Retinal pigment epithelial cell (primary cell): ENCODE results near the gene AGBL3.
"Not testable (repeated sequence)": the region's sequence is repeated elsewhere in the genome, so short reads cannot be mapped to it uniquely, and the experiment has no call there.

ENCODE experiments used
- DNase-seq: peaks from one replicate; pipeline ENCODE4 v3.0.0-alpha.2; 2010; ENCODE audit warnings: low read depth
- H3K4me3 ChIP-seq: 2 replicates; pipeline ENCODE4 v1.5.1; 2011; ENCODE audit warnings: mild to moderate bottlenecking, low read length, control low read depth, moderate library complexity
- TF ChIP-seq, protein P1 (sequence below): conservative IDR thresholded peaks from 2 replicates; pipeline ENCODE4 v1.5.1; 2011; ENCODE audit warnings: low read depth, low read length, control low read depth, inconsistent platforms

Gene AGBL3

DNA sequence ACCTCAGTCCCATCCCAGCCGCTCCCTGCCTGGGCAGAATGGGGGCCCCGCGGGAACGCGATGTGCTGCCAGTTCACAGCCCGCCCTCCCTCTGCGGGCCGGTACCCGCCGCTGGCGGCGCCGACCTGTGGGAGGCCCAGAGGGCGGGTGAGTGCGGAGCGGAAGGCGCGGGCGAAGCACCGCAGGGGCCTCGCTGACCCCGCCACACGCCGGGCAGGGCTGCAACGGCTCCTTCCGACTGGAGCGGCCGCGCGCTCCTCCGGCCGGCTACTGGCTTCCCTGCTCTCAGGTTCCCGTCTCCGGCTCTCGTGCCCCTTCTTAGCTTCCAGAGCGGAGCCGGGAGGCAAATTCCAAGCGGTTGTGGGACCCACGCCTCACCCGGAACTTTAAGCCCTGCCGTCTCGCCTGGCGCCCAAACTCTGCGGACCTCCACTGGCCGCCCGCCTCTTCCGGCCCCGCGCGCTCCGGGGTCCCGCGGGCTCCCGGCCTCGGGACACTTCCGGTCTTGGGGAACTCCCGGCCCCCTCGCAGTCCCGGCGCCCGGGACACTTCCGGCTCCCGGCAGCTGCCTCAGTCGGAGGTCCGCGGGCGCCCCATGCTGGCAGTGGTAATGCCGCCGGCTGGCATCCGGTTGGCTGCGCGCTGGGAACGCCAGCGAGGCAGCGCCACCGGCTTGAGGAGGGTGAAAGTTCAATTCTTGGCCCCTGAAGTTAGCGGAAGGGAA is 184.1 kb downstream of the AGBL3 start, which contains the start of gene CYREN:
Gene CYREN (minus strand): TSS at position 434 of the 724 bp plus-strand sequence. CDS start 1,785 bp downstream, outside the sequence.
- TF ChIP-seq, protein P1, sequence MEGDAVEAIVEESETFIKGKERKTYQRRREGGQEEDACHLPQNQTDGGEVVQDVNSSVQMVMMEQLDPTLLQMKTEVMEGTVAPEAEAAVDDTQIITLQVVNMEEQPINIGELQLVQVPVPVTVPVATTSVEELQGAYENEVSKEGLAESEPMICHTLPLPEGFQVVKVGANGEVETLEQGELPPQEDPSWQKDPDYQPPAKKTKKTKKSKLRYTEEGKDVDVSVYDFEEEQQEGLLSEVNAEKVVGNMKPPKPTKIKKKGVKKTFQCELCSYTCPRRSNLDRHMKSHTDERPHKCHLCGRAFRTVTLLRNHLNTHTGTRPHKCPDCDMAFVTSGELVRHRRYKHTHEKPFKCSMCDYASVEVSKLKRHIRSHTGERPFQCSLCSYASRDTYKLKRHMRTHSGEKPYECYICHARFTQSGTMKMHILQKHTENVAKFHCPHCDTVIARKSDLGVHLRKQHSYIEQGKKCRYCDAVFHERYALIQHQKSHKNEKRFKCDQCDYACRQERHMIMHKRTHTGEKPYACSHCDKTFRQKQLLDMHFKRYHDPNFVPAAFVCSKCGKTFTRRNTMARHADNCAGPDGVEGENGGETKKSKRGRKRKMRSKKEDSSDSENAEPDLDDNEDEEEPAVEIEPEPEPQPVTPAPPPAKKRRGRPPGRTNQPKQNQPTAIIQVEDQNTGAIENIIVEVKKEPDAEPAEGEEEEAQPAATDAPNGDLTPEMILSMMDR: peak; percentile 69
- H3K4me3 ChIP-seq: peak within 1 kb of the TSS; percentile 56

DNA sequence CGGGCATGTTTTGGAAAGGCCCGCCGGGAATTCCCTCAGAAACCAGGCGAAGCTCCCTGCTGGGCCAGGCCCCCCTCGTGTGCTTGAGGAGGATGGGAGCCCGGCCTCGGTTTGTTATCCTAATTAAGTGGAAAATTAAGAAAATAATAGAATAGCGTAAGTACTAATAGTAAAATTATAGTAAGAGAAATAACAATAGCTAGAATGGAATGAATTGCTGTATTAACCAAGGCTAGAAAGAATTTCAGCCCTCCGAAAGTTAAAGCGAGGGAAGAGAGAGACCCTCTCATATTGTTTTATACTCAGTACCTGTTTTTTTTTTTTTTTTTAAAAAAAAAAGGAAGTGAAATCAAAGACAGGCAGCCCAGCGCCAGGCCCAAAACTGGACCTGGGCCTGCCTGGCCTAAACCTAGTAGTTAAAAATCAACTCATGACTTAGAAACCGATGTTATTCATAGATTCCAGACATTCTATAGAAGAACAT is 184.7 kb downstream of the AGBL3 start:
- H3K4me3 ChIP-seq: peak overlapping the region; percentile 56
- DNase-seq: not testable (repeated sequence)

More for the DNA sequence above, 184.1 kb downstream of the AGBL3 start, which contains the start of gene CYREN:
- DNase-seq: peak; percentile 74

DNA sequence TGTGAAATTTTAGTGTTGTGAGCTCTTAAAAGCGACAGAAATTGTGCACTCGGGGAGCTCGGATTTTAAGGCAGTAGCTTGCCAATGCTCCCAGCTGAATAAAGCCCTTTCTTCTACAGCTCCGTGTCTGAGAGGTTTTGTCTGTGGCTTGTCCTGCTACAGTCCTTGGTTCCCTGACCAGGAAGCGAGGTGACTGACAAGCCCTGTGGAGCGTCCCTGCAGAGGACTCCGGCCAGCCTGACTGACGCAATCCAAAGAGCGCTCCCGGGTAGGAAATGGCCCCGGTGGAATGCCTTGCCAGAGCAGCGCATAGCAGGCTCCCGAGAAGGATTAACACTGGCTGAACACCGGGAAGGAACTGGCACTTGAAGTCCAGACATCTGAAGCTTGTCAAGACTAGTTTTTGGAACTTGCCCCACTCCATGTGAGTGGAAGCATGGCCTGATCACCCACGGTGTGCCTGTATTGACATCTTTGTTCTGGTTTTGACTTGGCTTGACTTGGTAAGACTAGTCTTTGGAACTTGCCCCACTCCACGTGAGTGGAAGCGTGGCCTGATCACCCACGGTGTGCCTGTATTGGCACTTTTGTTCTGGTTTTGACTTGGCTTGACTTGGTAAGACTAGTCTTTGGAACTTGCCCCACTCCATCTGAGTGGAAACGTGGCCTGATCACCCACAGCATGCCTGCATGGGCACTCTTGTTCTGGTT is 185.4 kb downstream of the AGBL3 start:
- DNase-seq: peak; percentile 62
- H3K4me3 ChIP-seq: not testable (repeated sequence)

DNA sequence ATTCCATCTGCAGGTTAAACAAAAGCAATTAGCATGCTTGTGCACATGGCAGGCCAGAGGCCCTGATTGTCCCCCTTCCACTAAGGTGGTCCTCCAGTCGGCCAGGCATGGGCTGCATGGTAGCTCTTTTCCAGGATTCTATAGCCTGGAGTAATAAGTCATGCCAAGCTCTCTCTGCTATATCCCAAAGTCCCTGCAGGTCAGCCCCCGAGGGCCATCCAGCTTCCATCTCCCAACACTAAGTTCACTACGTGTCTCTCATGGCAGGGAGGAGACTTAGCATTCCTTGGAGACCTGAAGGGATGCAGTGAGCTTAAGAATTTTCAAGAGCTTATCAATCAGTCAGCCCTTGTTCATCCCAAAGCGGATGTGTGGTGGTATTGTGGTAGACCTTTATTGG is 187.6 kb downstream of the AGBL3 start:
- H3K4me3 ChIP-seq, DNase-seq: not testable (repeated sequence)

DNA sequence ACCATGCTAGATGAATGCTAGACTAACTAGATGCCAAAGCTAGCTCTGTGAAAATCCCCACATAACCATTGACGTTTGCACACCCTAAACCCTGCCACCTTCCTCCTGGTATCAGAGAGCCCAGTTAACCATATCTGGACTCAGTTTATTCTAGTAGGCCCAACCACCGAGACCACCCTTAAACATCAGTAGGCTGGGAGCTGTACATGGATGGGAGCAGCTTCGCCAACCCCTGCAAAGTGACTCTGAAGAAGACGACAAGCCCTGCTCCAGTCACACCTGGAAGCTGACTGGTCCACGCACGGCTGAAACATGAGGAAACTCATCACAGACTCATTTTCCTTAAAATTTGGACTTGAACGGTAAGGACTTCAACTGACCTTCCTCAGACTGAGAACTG is 188.6 kb downstream of the AGBL3 start:
- no peak for DNase-seq
- no peak overlapping the region for H3K4me3 ChIP-seq
- TF ChIP-seq, protein P1: no peak

DNA sequence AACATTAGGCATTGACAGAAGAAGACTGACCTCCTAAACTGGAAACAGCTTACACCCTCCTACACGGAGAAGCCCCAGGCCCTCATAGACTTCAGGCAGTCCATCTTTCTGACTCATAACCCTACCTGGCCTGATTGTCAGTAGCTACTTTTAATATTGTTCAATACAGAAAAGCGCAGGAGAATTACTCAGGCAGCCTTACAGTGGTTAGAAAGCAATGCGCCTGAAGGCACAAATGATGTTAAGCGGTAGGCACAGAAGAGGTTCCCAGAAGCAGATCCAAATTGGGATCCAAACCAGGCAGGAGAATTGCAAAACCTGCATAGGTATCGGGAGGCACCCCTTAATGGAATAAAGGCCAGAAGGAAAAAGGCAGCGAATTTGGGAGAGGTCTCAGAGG is 189.6 kb downstream of the AGBL3 start:
- DNase-seq: no peak
- TF ChIP-seq, protein P1: no peak
- no peak overlapping the region for H3K4me3 ChIP-seq

DNA sequence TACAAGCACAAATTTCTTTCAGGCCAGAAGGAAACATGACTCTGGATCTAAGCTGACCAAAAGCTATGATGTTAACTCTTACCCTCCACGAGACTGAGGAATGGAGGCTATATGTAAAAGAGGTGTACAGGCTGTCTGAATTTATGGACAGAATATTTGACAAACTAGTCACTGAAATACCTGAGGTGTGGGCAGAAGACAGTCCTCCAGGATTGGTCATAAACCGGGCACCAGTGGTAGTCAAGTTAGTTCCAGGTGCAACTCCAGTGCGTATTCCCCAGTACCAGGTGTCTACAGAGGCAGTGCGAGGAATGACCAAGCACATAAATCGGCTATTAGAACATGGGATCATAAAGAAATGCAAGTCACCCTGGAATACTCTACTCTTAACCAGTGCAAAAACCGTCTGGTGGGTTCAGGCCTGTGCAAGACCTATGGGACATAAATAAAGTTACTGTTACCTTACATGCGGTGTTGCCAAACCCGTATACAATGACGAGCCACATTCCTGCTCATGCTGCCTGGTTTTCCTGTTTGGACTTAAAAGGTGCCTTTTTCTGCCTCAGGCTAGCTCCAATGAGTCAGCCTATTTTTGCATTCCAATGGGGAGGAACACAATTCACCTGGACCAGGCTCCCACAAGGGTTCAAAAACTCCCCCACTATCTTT is 190.9 kb downstream of the AGBL3 start:
- no peak for DNase-seq
- TF ChIP-seq, protein P1: no peak

DNA sequence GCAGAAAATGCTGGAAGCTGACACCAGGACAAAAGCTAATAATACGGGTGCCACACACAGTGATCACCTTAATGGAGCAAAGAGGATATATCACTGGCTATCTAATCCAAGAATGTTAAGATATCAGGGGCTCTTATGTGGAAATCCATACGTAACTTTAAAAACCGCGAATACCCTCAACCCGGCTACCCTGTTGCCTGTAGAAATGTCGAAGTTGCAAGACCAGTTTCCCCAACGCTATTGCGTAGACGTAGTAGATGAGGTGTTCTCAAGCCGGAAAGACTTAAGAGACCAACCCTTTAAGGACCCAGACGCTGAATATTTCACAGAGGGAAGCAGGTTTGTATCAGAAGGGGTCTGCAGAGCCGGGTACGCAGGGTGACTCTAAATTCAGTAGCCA is 192.1 kb downstream of the AGBL3 start:
- DNase-seq: no peak

More for the DNA sequence above, 190.9 kb downstream of the AGBL3 start:
- no peak overlapping the region for H3K4me3 ChIP-seq

More for the DNA sequence above, 192.1 kb downstream of the AGBL3 start:
- TF ChIP-seq, protein P1: no peak
- H3K4me3 ChIP-seq: no peak overlapping the region
